HG02885 (cell line): ENCODE results near the gene MLLT1.
"Not testable (repeated sequence)": the region's sequence is repeated elsewhere in the genome, so short reads cannot be mapped to it uniquely, and the experiment has no call there.

Experiments
- ATAC-seq: cut with Tn5 transposase; IDR thresholded peaks from one replicate; pipeline ENCODE4 v1.9.1; 2021; ENCODE audit warnings: mild to moderate bottlenecking; ENCODE audit not compliant: unreplicated experiment, poor library complexity

Gene MLLT1

DNA sequence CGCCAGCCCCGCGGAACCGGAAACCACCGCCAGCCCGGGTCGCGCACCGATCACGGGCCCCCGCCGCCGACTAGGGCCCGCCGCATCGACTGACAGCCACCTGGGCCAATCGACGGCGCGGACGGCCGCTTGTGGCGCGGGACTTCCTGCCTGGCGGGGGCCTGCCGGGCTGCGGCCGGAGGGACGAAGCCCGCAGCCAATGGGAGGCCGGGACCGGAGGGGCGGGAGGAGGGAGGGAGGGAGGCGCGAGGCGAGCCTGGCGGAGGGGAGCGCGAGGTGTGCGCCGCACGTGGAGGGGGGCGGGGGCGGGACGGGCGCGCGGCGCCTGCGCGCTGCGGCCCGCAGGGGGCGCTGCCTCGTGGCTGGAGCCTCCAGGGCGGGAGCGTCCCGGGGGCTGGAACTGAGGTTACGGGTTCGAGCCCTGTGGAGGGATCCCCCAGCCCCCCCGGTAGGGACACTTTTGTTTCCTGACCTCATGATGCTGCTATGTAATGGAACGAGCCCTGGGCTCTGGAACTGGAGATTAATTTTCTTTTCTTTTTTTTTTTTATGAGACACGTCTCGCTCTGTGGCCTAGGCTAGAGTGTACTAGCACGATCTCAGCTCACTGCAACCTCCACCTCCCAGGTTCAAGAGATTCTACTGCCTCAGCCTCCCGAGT is at the start of gene MLLT1:
Gene MLLT1 (minus strand): TSS at position 45 of the 661 bp plus-strand sequence. CDS start 191 bp downstream, outside the sequence.
- peak; percentile 96 for ATAC-seq

GRCh38 chr19:6326815-6327214 is 47.0 kb upstream of the MLLT1 start:
- no peak for ATAC-seq

DNA sequence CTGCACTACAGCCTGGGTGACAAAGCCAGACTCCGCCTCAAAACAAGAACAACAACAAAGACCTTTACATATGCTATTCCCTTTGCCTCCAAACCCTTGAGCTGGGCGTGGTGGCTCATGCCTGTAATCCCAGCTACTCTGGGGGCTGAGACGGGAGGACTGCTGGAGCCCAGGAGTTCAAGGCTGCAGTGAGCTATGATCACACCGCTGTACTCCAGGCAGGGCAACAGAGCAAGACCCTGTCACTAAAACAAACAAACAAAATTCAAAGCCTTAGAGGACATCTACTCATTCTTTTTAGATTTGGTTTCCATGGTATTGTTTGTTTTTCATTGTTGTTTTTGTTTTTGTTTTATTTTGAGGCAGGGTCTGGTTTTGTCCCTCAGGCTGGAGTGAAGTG is 45.8 kb upstream of the MLLT1 start:
- ATAC-seq, result no peak

DNA sequence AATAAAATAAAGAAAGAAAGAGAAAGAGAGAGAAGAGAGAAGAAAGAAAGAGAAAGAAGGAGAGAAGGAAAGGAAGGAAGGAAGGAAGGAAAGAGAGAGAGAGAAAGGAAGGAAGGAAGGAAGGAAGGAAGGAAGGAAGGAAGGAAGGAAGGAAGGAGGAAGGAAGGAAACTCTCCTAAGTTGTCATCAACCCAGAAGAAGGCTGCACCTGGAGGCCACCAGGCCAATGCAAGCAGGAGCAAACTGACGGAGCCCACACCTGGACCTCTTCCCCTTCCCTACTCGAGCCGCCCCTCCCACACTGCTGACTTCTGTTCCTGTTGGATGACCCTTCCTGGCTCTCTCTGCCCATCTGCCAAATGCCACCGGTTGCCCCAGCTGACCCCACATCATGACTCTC is 45.0 kb upstream of the MLLT1 start:
- ATAC-seq, result no peak

DNA sequence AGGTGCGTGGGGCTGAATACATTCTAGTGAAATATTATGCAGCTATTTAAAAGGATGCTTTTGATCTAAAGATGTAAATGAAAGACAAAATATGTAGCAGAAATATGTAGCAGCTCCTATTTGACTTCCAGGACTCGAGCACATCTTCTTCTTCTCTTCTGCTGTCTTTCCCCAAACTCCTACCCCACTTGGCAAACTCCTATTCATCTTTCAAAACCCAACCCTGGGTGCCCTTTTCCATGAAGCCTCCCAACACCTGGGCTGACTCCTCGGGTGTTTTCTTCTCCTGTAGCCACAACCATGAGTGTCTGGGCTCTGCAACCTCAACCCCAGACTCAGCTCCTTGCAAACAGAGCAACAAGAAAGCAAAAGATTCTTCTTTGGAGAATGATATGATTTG is 42.5 kb upstream of the MLLT1 start:
- no peak for ATAC-seq

- no peak for ATAC-seq
Observed at GRCh38 chr19:6319376-6319775, 39.6 kb upstream of the MLLT1 start.

GRCh38 chr19:6318772-6319171 is 39.0 kb upstream of the MLLT1 start:
- ATAC-seq, result no peak

- ATAC-seq, result not testable (repeated sequence)
Observed at GRCh38 chr19:6315646-6316045, 35.9 kb upstream of the MLLT1 start.

GRCh38 chr19:6313398-6313969 is 33.7 kb upstream of the MLLT1 start:
- ATAC-seq, result no peak

GRCh38 chr19:6312018-6312417 is 32.2 kb upstream of the MLLT1 start:
- ATAC-seq, result no peak

- no peak for ATAC-seq
Observed at GRCh38 chr19:6298413-6298812, 18.6 kb upstream of the MLLT1 start.

- ATAC-seq, result no peak
Observed at GRCh38 chr19:6297202-6297601, 17.4 kb upstream of the MLLT1 start.

DNA sequence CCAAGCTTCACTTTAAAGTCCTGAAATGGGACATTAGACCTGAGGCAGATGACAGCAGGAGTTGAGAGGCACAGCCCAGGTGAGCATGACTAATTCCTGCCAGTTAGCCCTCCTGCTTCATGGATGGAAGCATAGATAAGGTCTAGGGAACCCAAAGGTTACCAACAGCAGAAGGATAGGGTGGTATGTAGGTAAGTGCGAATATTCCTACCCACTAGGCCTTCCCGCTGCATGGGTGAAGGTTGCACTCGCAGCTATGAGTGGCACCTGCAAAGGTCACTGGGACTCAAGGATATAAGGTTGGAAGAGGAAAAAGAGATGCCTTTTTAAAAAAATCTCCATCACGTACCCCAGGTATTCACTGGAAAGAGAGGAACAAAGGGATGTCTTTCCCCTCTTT is 12.2 kb upstream of the MLLT1 start:
- no peak for ATAC-seq

DNA sequence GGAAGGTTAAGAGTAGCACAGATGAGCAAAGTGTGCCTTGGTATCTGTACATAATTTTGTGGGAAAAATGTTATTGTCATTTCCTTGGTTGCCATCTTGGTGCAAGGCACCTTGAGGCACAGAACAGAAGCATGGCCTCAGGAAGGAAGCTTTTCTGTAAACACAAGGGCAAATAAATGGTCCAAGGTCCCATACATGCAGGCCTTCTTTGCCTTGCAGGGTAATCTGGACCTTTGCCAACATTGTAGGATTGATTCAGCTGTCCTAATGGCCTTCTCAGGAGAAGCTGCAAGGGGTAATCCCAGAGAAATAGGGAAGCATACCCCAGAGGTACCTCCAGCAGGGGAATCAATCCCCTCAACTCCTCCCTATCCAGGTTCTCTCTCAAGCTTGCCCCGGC is 9.0 kb upstream of the MLLT1 start:
- ATAC-seq, result no peak

DNA sequence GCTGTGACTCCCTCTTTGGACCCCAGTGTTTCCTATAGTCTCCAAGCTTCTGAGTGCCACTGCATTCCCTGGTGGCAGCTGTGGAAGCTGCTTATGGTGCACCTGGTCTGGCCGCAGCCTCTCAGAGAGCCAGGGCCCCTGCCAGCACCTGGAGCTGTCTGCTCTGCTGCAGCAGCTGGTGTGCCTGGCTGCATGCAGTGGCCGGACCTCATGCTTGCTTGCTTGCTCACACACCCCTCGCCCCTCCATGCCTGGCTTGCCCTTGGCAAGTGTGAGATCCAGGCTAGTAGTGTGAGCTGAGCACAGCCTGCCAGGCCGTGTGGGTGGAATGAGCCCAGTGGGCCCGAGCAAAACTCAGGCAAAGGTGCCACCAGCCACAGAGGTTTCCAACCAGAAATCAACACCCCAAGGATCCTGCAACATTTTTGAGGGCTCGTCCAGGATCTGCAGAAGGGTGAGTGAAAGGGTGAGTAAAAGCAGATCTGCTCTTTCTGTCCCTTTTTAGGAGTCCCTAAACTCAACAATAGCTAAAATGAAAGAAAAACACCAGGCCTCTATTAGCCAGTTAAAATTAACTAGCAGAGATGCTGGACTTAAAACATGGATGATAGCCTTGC is 7.6 kb upstream of the MLLT1 start:
- ATAC-seq, result no peak

- ATAC-seq, result no peak
Observed at GRCh38 chr19:6286676-6287075, 6.9 kb upstream of the MLLT1 start.

GRCh38 chr19:6282393-6282792 is 2.6 kb upstream of the MLLT1 start:
- ATAC-seq, result not testable (repeated sequence)

DNA sequence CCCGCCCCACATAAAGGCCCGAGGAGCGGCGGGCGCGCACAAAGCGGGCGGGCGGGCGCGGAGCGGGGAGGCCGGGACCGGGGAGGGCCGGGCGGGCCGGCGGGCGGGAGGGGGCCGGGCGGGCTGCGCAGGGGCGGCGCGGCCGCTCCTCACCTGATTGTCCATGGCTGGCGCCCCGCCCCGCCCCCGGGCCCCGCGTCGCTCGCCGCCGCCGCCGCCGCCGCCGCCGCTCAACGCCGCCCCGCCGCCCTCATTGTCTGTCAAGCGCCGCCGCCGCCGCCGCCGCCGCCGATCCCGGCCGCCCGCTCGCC is 200 bp downstream of the MLLT1 start:
- peak; percentile 34 for ATAC-seq

DNA sequence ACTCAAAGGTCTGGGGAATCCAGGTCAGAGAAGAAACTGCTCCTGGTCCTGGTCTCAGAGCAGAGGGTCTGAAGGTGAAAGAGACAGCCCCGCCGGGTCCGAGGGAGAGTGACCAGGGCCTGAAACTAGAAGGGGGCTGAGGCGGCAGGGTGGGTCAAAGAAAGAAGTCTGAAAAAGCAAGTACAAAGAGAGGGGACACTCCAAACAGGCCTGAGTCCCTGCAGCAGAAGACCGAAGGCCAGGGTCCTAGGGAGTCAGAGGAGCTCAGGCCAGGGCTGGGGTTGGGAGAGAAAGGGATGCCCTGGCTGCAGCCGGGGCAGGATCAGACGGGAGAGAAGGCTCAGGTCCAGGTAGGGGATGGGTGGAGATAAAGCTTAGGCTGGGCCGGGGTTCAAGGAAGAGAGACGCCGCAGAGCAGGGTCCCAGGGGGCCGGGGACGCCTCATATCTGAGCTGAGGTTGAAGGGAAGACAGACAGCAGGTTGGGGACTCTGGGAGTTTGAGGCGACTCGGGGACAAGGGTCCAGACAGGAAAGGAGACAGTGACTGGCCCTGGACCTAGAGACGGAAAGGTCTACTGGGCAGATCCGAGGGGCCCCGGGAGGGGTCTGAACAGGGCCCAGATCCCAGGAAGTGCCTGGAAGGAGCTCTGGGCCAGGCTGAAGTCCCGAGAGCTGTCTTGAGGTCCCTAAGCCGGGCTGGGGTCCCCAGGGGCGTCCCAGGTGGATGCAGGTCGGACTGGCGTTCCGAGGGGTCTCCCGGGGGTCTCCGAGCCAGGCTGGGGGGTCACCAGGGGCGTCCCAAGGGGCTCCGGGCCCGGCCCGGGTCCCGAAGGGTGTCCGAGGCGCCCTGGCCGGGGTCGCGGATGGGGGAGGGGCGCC is 795 bp downstream of the MLLT1 start:
- ATAC-seq, result no peak

GRCh38 chr19:6278051-6278450 is 1.7 kb downstream of the MLLT1 start:
- ATAC-seq, result no peak

- no peak for ATAC-seq
Observed at GRCh38 chr19:6276447-6276846, 3.3 kb downstream of the MLLT1 start.
